Caki2 (cell line): ENCODE measurements around the gene DRC3. TPM values are rescaled to one million over a fixed set of nuclear protein-coding genes. Genes with fewer than 3 reads are reported as not detected.
"Not testable (repeated sequence)": the region's sequence is repeated elsewhere in the genome, so short reads cannot be mapped to it uniquely, and the experiment has no call there.

ENCODE experiments used
- DNase-seq: peaks from one replicate; pipeline ENCODE4 v3.0.0-alpha.2; 2015; ENCODE audit warnings: low read depth
- in situ Hi-C: cut with HindIII; loops from 2 replicates; pipeline ENCODE4 v1.10.0; 2016; ENCODE audit warnings: low sequenced_read_pairs, low pct_unique_long_range_greater_than_20kb, mixed read lengths
- total RNA-seq: library from RNA; depleted of rRNA; stranded (reverse); fragments of >200 nt; shearing (Covaris generic); gene quantifications from 2 replicates; pipeline ENCODE4 v1.2.3, GENCODE V29; 2014; ENCODE audit warnings: low replicate concordance

The DRC3 gene
- total RNA-seq, 1 experiment from 2014 or later, result not detected

DNA sequence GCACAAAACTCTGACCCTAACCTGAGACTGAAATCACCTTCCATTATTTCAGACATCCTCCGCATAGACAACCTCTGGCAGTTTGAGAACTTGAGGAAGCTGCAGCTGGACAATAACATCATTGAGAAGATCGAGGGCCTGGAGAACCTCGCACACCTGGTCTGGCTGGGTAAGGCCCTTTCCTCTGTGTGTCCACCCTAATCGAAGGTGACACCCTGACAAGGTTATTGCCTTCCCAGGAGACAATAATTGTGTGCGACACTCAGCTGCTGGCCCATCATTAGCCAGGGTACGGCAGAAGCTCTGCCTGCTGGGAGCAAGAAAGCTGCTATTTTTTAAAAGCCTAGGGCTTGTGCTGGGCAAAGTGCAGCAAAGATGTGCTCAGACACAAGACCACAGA is 11.1 kb downstream of the DRC3 start:
- no peak for DNase-seq
- in situ Hi-C loops, result no loop called here

DNA sequence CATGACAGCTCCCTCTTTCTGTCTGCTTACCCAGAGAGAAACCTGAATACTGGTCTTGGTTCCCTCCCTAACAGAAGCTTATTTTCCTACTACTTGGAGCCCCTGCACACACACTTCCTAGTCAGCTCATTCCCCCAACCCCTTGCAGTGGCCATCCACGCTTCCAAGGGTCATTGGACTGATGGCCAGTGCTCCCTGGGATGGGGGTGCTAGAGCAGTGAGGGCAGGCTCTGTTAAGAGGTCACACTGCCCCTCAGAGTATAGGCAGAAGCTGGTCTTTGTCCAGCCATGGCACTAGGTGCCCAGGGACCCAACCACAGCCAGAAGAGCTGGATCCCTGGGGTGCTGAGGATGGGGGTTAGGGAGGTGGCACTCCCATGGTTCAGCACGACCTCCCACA is 12.5 kb downstream of the DRC3 start:
- no peak for DNase-seq
- in situ Hi-C loops, result no loop called here

GRCh38 chr17:17985555-17985954 is 12.9 kb downstream of the DRC3 start:
- DNase-seq, result no peak
- in situ Hi-C loops, result no loop called here

- in situ Hi-C loops, result no loop called here
- DNase-seq, result no peak
These were observed 14.7 kb downstream of the DRC3 start for GRCh38 chr17:17987187-17987896.

DNA sequence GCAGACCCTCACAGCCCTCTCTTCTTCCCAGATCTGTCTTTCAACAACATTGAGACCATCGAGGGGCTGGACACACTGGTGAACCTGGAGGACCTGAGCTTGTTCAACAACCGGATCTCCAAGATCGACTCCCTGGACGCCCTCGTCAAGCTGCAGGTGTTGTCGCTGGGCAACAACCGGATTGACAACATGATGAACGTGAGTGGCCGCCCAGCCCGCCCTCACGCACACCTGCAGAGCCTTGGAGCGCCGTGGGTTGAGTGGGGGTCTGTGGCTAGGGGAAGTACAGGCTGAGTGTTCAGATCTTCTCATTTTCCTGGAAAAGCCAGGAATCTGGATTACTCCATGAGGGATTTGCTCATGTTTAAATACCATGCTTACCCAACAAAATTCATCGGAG is 15.2 kb downstream of the DRC3 start:
- no peak for DNase-seq
- in situ Hi-C loops, result no loop called here

DNA sequence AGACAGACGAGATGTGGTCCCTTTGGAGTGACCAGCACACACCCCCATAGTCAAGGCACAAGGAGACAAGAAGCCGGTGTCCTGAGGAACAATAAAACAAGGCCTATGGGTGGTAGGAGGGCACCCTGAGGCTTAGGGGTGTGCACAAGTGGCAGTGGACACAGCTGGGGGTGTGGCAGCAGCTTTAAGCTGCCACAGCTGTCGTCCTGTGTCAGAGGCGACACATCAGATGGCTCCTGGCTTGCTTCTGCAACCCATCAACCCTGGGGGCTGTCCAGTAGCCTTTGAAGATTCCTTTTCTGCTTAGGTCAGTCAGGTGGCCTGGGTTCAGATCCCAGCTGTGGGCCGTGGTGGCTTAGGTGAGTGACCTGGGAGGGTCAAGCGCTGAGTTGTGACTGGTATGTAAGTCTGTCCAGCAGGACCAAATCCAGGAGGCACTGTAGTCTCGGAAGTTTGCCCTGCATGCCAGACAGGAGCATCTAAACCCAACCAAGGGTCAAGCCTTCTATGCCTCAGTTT is 15.8 kb downstream of the DRC3 start:
- no peak for DNase-seq
- in situ Hi-C loops, result no loop called here

- in situ Hi-C loops, result no loop called here
- DNase-seq, result no peak
These were observed 16.4 kb downstream of the DRC3 start for GRCh38 chr17:17989081-17989480.

DNA sequence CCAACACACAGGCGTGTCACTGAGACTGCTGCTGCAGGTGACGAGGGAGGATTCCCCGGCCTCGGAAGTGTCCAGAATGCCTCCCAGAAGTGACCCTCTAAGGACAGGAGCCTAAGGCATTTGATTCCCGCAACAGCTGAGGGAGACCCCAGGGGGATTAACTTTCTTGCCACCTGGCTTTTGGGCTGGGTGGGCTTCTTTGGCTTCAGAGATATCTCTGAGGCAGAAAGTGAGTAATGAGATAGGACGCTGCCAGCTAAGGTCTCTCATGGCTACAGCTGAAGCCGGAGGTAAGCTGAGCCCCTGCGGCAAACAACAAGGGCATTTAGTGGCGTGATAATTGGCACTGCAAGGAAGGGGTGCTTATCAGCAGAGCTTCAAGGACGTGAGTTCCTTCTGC is 17.0 kb downstream of the DRC3 start:
- no peak for DNase-seq
- in situ Hi-C loops, result no loop called here

DNA sequence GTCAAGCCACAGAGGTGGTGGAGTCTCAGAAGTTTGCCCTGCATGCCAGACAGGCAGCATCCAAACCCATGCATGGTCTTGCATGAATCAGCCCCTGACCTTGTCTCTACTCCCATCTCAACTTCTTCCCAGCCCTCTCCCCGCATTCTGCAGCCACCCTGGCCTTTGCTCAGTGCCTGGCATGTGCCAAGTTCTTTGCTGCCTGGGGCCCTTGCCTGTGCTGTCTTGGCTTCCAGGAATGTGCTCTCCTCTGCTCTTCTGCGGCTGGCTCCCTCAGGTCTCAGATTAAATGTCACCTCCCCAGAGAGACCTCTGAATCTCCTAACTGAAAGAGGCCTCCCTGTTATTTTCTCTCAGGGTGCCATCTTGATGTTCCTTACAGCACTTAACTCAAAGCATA is 17.6 kb downstream of the DRC3 start:
- DNase-seq, result no peak
- in situ Hi-C loops, result no loop called here

DNA sequence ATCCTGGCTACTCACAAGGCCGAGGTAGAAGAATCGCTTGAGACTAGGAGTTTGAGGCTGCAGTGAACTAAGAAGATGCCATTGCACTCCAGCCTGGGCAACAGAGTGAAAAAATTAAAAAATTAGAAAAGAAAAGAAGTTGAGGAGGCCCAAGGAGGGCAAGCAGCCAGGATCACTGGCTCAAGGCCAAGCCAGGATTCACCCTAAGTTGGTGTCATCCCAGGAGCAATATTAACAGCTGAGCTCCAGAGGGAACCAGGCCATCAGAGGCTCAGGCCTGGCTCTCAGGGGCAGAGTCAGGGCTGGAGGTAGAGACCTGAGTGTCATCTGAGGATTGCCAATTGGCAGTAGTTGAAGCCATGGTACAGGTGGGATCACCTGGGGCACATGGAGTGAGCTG is 20.7 kb downstream of the DRC3 start:
- in situ Hi-C loops, result no loop called here
- no peak for DNase-seq

DNA sequence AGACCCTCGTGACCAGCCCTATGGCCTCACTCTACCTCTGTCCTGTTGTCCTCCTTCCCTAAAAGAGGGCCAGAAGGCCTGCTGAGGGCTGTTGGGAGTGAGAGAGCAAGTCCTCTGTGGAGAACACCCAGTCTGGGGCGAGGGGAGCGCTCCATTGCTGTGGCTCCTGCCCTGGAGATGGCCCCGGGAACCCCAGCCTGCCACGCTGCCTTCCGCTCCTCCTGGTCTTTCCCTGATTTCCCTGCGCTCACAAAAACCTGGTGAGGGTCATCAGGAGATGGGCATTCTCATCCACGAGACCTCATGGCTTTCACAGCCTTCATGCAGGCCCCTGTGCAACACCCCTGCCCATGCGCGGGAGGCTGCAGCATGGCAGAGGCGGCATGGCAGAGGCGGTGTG is 21.2 kb downstream of the DRC3 start:
- DNase-seq, result no peak
- in situ Hi-C loops, result no loop called here

- in situ Hi-C loops, result no loop called here
- DNase-seq, result no peak
These were observed 21.8 kb downstream of the DRC3 start for GRCh38 chr17:17994271-17995069.

DNA sequence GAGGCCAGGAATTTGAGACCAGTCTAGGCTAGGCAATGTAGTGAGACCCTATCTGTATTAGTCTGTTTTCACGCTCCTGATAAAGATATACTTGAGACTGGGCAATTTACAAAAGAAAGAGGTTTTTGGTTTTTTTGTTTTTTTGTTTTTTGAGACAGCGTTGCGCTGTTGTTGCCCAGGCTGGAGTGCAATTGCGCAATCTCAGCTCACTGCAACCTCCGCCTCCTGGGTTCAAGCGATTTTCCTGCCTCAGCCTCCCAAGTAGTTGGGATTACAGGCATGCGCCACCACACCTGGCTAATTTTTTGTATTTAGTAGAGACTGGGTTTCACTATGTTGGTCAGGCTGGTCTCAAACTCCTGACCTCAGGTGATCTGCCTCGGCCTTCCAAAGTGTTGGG is 23.2 kb downstream of the DRC3 start:
- in situ Hi-C loops, DNase-seq: not testable (repeated sequence)

- no peak for DNase-seq
- in situ Hi-C loops, result no loop called here
These were observed 26.3 kb downstream of the DRC3 start for GRCh38 chr17:17998934-17999333.

DNA sequence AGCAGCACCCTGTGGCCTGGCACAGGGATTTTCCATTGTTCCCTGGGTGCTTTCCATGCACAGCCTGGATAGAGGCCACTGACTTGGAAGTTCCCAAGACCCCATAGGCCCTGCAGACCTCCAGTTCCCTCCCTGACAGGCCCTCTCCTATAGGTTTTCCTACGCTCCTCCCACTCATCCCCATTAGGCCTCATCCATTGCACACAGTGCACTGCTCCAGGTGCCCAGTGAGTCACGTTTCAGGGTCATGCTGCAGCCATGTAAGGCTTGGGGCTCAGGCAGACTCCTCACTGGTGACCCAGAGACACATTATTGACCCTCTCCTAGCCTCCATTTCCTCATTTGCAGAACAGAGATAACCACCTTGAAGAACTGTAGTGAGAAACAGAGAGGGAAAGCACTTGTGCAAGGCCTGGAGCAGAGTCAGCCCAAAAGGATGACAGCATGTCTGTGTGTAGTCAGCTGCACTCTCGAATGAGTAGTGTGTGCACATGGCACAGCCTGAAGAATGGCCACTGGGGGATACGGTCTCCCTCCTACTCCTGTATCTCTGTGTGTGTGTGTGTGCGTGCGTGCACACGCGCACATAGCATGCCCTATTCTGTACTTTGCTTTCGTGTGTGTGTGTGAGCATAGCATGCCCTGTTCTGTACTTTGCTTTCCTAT is 26.8 kb downstream of the DRC3 start:
- in situ Hi-C loops, result no loop called here
- no peak for DNase-seq

- in situ Hi-C loops, result no loop called here
These were observed 27.4 kb downstream of the DRC3 start for GRCh38 chr17:18000030-18000408.

DNA sequence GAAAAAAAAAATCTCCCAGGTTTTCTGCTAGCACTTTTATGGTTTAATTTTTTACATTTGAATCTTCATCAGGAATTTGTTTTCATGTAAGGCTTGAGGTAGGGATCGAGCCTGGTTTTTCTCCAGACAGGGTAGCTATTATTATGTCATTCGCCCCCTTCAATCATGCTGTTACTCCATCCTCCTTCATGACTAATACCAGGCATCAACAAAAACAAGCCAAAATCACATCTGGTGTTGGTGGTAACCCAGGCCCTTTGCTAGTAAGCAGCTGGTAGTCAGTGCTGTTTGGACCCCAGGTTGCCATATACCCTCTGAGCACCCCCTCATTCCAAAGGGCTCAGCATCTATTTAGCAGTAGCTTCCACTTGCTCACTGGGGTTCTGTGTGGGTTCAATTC is 29.5 kb downstream of the DRC3 start:
- no peak for DNase-seq
- in situ Hi-C loops, result no loop called here

More at GRCh38 chr17:18000030-18000408, 27.4 kb downstream of the DRC3 start:
- no peak for DNase-seq

- peak; percentile 4 for DNase-seq
- in situ Hi-C loops, result no loop called here
These were observed 31.7 kb downstream of the DRC3 start for GRCh38 chr17:18004345-18004744.

DNA sequence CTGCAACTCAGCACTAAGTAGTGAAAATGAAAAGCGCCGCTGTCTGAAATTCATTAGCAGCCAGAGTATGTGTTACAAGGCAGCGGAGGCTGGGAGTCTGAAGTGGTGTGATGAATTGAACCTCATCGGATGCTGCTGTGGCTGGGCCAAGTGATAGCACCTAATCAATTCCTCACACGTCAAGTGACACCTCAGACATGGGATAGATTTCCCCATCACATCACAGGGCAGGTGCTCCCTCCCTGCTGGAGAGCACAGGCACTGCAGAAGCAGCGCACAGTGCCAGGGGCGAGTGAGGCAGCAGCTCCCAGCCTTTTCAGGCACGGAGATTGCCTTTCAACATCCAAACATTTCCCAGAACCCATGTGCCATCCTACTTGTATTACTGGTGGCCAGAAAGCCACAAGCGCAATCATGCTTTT is 32.2 kb downstream of the DRC3 start:
- in situ Hi-C loops, result no loop called here
- DNase-seq, result no peak
